Mesothelial cell of epicardium (in vitro differentiated cells): Measurements from ENCODE around the gene NT5DC1. TPM values are rescaled to one million over a fixed set of nuclear protein-coding genes. Genes with fewer than 3 reads are reported as not detected.

Experiments used
- DNase-seq, 2 experiments: peaks; one replicate each; pipeline ENCODE4 v3.0.0; 2021; ENCODE audit warnings: low spot score in 2 of 2; ENCODE audit not compliant: unreplicated experiment in 2 of 2
- H3K27ac Mint-ChIP-seq: 2 replicates; pipeline ENCODE4 v1.8.0; 2021; ENCODE audit warnings: mixed read lengths
- H3K27me3 Mint-ChIP-seq: 2 replicates; pipeline ENCODE4 v1.8.0; 2021; ENCODE audit warnings: low read depth, mixed read lengths
- H3K36me3 Mint-ChIP-seq: 2 replicates; pipeline ENCODE4 v1.8.0; 2021; ENCODE audit warnings: mixed read lengths
- H3K4me1 Mint-ChIP-seq: 2 replicates; pipeline ENCODE4 v1.8.0; 2021; ENCODE audit warnings: mixed read lengths
- H3K4me3 Mint-ChIP-seq: 2 replicates; pipeline ENCODE4 v1.8.0; 2021; ENCODE audit warnings: mild to moderate bottlenecking, moderate library complexity, mixed read lengths
- H3K9me3 Mint-ChIP-seq: 2 replicates; pipeline ENCODE4 v1.8.0; 2021; ENCODE audit warnings: mixed read lengths
- CTCF ChIP-seq: fragments of 200-600 bp; sonication (generic); IDR thresholded peaks from one replicate; pipeline ENCODE4 v1.5.0; 2021; ENCODE audit warnings: antibody characterized with exemption; ENCODE audit not compliant: unreplicated experiment
- total RNA-seq: library from RNA; stranded (reverse); gene quantifications from 3 replicates; pipeline ENCODE4 v1.2.1, GENCODE V29; 2021

Gene NT5DC1
- total RNA-seq, 1 donor from 2014 or later: 34.5 TPM

GRCh38 chr6:116111552-116112528 lies 11.2 kb downstream of the NT5DC1 start:
- Mint-ChIP-seq H3K27me3 (no peaks in the 10 kb centered on the region), H3K4me3 (no peak overlapping the region), H3K4me1 (peaks cover 4% of the 10 kb centered on the region), H3K36me3 (peaks cover 28% of the 10 kb centered on the region), H3K27ac (no peak overlapping the region), H3K9me3 (no peaks in the 10 kb centered on the region)
- no peak for DNase-seq
- no peak for TF ChIP-seq CTCF

GRCh38 chr6:116113386-116113785 lies 12.7 kb downstream of the NT5DC1 start:
- no peak for DNase-seq
- Mint-ChIP-seq H3K4me3 (no peak overlapping the region), H3K27ac (no peak overlapping the region), H3K36me3 (peaks cover 28% of the 10 kb centered on the region), H3K9me3 (no peaks in the 10 kb centered on the region), H3K4me1 (peaks cover 3% of the 10 kb centered on the region), H3K27me3 (no peaks in the 10 kb centered on the region)
- no peak for TF ChIP-seq CTCF

GRCh38 chr6:116115781-116116180 lies 15.1 kb downstream of the NT5DC1 start:
- TF ChIP-seq CTCF: peak; percentile 74
- Mint-ChIP-seq H3K36me3 (peaks cover 16% of the 10 kb centered on the region), H3K4me1 (peaks cover 3% of the 10 kb centered on the region), H3K27ac (no peak overlapping the region), H3K9me3 (no peaks in the 10 kb centered on the region), H3K4me3 (no peak overlapping the region), H3K27me3 (no peaks in the 10 kb centered on the region)
- DNase-seq: no peak

GRCh38 chr6:116118608-116119007 lies 18.0 kb downstream of the NT5DC1 start:
- TF ChIP-seq CTCF: no peak
- Mint-ChIP-seq H3K27ac (no peak overlapping the region), H3K4me3 (no peak overlapping the region), H3K4me1 (no peaks in the 10 kb centered on the region), H3K36me3 (peaks cover 10% of the 10 kb centered on the region), H3K27me3 (no peaks in the 10 kb centered on the region), H3K9me3 (no peaks in the 10 kb centered on the region)
- no peak for DNase-seq

- Mint-ChIP-seq H3K9me3 (no peaks in the 10 kb centered on the region), H3K27me3 (no peaks in the 10 kb centered on the region), H3K36me3 (peaks cover 10% of the 10 kb centered on the region), H3K27ac (no peak overlapping the region), H3K4me1 (no peaks in the 10 kb centered on the region), H3K4me3 (no peak overlapping the region)
- TF ChIP-seq CTCF: no peak
- no peak for DNase-seq
Observed at GRCh38 chr6:116120430-116120829, 19.8 kb downstream of the NT5DC1 start.
